Calu3 (cell line): ENCODE results near the gene IDH2. TPM values are rescaled to one million over a fixed set of nuclear protein-coding genes. Genes with fewer than 3 reads are reported as not detected.

Experiments used
- BruUV-seq: library from RNA; stranded (reverse); fragments of 400-500 nt; replicated peaks from 2 replicates; lab custom pipeline; 2021; lab: Mats Ljungman, UMichigan
- CTCF ChIA-PET: fragments of 300-600 bp; sonication (Branson Sonifier 250); formaldehyde crosslinking; loops from one replicate; lab custom pipeline; 2022; ENCODE audit warnings: antibody characterized with exemption; lab: Charles Lee
- DNase-seq: peaks from one replicate; pipeline ENCODE4 v3.0.0; 2022
- H3K27ac Mint-ChIP-seq: one replicate; pipeline ENCODE4 v1.8.0; 2022; ENCODE audit warnings: mixed read lengths; ENCODE audit not compliant: unreplicated experiment
- H3K27me3 Mint-ChIP-seq: one replicate; pipeline ENCODE4 v1.8.0; 2022; ENCODE audit warnings: mixed read lengths; ENCODE audit not compliant: unreplicated experiment
- H3K36me3 Mint-ChIP-seq: one replicate; pipeline ENCODE4 v1.8.0; 2022; ENCODE audit warnings: mild to moderate bottlenecking, moderate library complexity, mixed read lengths; ENCODE audit not compliant: insufficient read depth, unreplicated experiment
- H3K4me1 Mint-ChIP-seq: one replicate; pipeline ENCODE4 v1.8.0; 2022; ENCODE audit warnings: mild to moderate bottlenecking, low read depth, mixed read lengths; ENCODE audit not compliant: unreplicated experiment
- H3K4me3 Mint-ChIP-seq: one replicate; pipeline ENCODE4 v1.8.0; 2022; ENCODE audit warnings: mild to moderate bottlenecking, low read depth, moderate library complexity, mixed read lengths; ENCODE audit not compliant: unreplicated experiment
- H3K9me3 Mint-ChIP-seq: one replicate; pipeline ENCODE4 v1.8.0; 2022; ENCODE audit warnings: low read depth, mixed read lengths; ENCODE audit not compliant: unreplicated experiment
- CTCF ChIP-seq: fragments of 200-600 bp; IDR thresholded peaks from one replicate; pipeline ENCODE4 v1.8.0; 2022; ENCODE audit warnings: antibody characterized with exemption; ENCODE audit not compliant: unreplicated experiment
- intact Hi-C: fragments of 100-400 bp; cut with micrococcal nuclease; formaldehyde crosslinking; loops from one replicate; pipeline ENCODE4 v1.10.0; 2022; ENCODE audit not compliant: unreplicated experiment
- total RNA-seq: library from RNA; stranded (reverse); gene quantifications from 2 replicates; pipeline ENCODE4 v1.2.3, GENCODE V29; 2022

IDH2 gene
- total RNA-seq, 1 experiment from 2014 or later, result 108 TPM

GRCh38 chr15:90046289-90046688, 56.0 kb downstream of the IDH2 start:
- Mint-ChIP-seq H3K27me3 (no peaks in the 10 kb centered on the region), H3K36me3 (peaks cover 10% of the 10 kb centered on the region), H3K27ac (peak overlapping the region; percentile 82), H3K9me3 (no peaks in the 10 kb centered on the region), H3K4me1 (peaks cover 22% of the 10 kb centered on the region), H3K4me3 (no peak overlapping the region)
- no peak for DNase-seq
- intact Hi-C loops, result no loop called here
- CTCF ChIA-PET, result interaction anchor here (1.4 kb wide), 1 partner anchor 9 kb away, joined by 3 read pairs; no protein-coding TSS in a partner anchor
- no peak for TF ChIP-seq CTCF
- BruUV-seq, result no TSS peak

- Mint-ChIP-seq H3K27me3 (no peaks in the 10 kb centered on the region), H3K36me3 (peaks cover 10% of the 10 kb centered on the region), H3K4me3 (no peak overlapping the region), H3K4me1 (peaks cover 35% of the 10 kb centered on the region), H3K9me3 (no peaks in the 10 kb centered on the region), H3K27ac (no peak overlapping the region)
- no peak for TF ChIP-seq CTCF
- intact Hi-C loops, result no loop called here
- CTCF ChIA-PET, result interaction anchor here (1.0 kb wide), 1 partner anchor 11 kb away, joined by 3 read pairs; no protein-coding TSS in a partner anchor
- DNase-seq, result no peak
- BruUV-seq, result no TSS peak
Measured at GRCh38 chr15:90044916-90045371, 57.3 kb downstream of the IDH2 start.

GRCh38 chr15:90044191-90044590, 58.1 kb downstream of the IDH2 start:
- H3K4me3 Mint-ChIP-seq, result no peak overlapping the region
- H3K27me3 Mint-ChIP-seq, result no peaks in the 10 kb centered on the region
- peak overlapping the region; percentile 7 for H3K27ac Mint-ChIP-seq
- CTCF ChIA-PET, result no interaction called here
- peaks cover 10% of the 10 kb centered on the region for H3K36me3 Mint-ChIP-seq
- H3K9me3 Mint-ChIP-seq, result no peaks in the 10 kb centered on the region
- intact Hi-C loops, result no loop called here
- no peak for DNase-seq
- H3K4me1 Mint-ChIP-seq, result peaks cover 41% of the 10 kb centered on the region
- BruUV-seq, result no TSS peak
- TF ChIP-seq CTCF, result no peak

- peak overlapping the region; percentile 7 for H3K27ac Mint-ChIP-seq
- no peak overlapping the region for H3K4me3 Mint-ChIP-seq
- no peaks in the 10 kb centered on the region for H3K27me3 Mint-ChIP-seq
- H3K36me3 Mint-ChIP-seq, result peaks cover 12% of the 10 kb centered on the region
- BruUV-seq, result no TSS peak
- intact Hi-C loops, result no loop called here
- no peak for TF ChIP-seq CTCF
- CTCF ChIA-PET, result no interaction called here
- H3K4me1 Mint-ChIP-seq, result peaks cover 45% of the 10 kb centered on the region
- no peaks in the 10 kb centered on the region for H3K9me3 Mint-ChIP-seq
- no peak for DNase-seq
Measured at GRCh38 chr15:90043530-90044010, 58.7 kb downstream of the IDH2 start.
